B cell (primary cell): ENCODE measurements around the gene LIMS2. TPM values are rescaled to one million over a fixed set of nuclear protein-coding genes. Genes with fewer than 3 reads are reported as not detected.

ENCODE experiments used
- ATAC-seq: fragments of 200-7000 bp; cut with Tn5 transposase; one replicate; pipeline ENCODE4 v1.10.0; 2021; ENCODE audit warnings: low read depth, mild to moderate bottlenecking, moderate number of reproducible peaks, moderate library complexity
- CTCF ChIA-PET: fragments of 350-600 bp; sonication (Branson Sonifier 250); formaldehyde crosslinking; loops from one replicate; lab custom pipeline; 2021; ENCODE audit warnings: antibody characterized with exemption, inconsistent platforms; lab: Charles Lee
- POLR2A ChIA-PET: fragments of 350-600 bp; sonication (Branson Sonifier 250); formaldehyde crosslinking; loops from one replicate; lab custom pipeline; 2021; ENCODE audit warnings: antibody characterized with exemption; lab: Charles Lee
- DNase-seq: peaks from one replicate; pipeline ENCODE4 v3.0.0; 2013
- H2AFZ ChIP-seq: 2 replicates; pipeline ENCODE4 v1.6.1; 2012; ENCODE audit warnings: mild to moderate bottlenecking, low read depth, low read length; ENCODE audit not compliant: insufficient read depth, poor library complexity, severe bottlenecking
- H3K27ac ChIP-seq, 2 donors: 1 replicate in 1 of 2; 2 replicates in 1 of 2; pipeline ENCODE4 v1.5.1; 2012 to 2013; ENCODE audit warnings: low read length in 2 of 2, mild to moderate bottlenecking in 2 of 2, moderate library complexity in 1 of 2
- H3K27me3 ChIP-seq, 4 experiments: fragments of 200-600 bp in 1 of 4; sonication (generic) in 1 of 4; replicated peaks in 1 of 4; 1 replicate in 2 of 4; 2 replicates in 2 of 4; pipeline versions ENCODE4 v1.6.1 to v1.7.0; 2013 to 2016; ENCODE audit warnings: low read length in 3 of 4, mild to moderate bottlenecking in 2 of 4, mixed read lengths in 1 of 4, moderate library complexity in 1 of 4; ENCODE audit not compliant: insufficient read depth in 4 of 4, control insufficient read depth in 3 of 4; ENCODE audit errors: control extremely low read depth in 1 of 4
- H3K36me3 ChIP-seq, 2 experiments: replicated peaks in 1 of 2; 1 replicate in 1 of 2; 2 replicates in 1 of 2; pipeline versions ENCODE4 v1.6.1 to v1.7.1; 2013; ENCODE audit warnings: low read length in 1 of 2; ENCODE audit not compliant: insufficient read depth in 2 of 2, control insufficient read depth in 1 of 2; ENCODE audit errors: control extremely low read depth in 1 of 2, extremely low read depth in 1 of 2
- H3K4me1 ChIP-seq, 2 donors: fragments of 200-600 bp in 1 of 2; sonication (generic) in 1 of 2; 1 replicate in 1 of 2; 2 replicates in 1 of 2; pipeline versions ENCODE4 v1.5.1 to v1.6.1; 2013 to 2017; ENCODE audit warnings: low read length in 2 of 2; ENCODE audit not compliant: control insufficient read depth in 2 of 2, insufficient read depth in 2 of 2
- H3K4me2 ChIP-seq: replicated peaks from 2 replicates; pipeline ENCODE3; 2012; ENCODE audit warnings: mild to moderate bottlenecking, low read depth, low read length; ENCODE audit not compliant: poor library complexity, severe bottlenecking
- H3K4me3 ChIP-seq, 5 experiments: fragments of 200-600 bp in 1 of 5; sonication (generic) in 1 of 5; 1 replicate in 3 of 5; 2 replicates in 2 of 5; pipeline versions ENCODE4 v1.5.1 to v1.7.0; 2011 to 2016; ENCODE audit warnings: low read length in 4 of 5, mild to moderate bottlenecking in 4 of 5, low read depth in 2 of 5, control low read depth in 1 of 5, moderate library complexity in 1 of 5; ENCODE audit not compliant: insufficient read depth in 1 of 5; ENCODE audit errors: control extremely low read depth in 1 of 5, extremely low read depth in 1 of 5
- H3K79me2 ChIP-seq: fragments of 200-600 bp; sonication (generic); one replicate; pipeline ENCODE4 v1.6.0; 2016; ENCODE audit warnings: low read length; ENCODE audit not compliant: control insufficient read depth, insufficient read depth
- H3K9ac ChIP-seq: fragments of 200-600 bp; sonication (generic); 2 replicates; pipeline ENCODE4 v1.6.1; 2017; ENCODE audit warnings: mild to moderate bottlenecking, low read length, moderate library complexity
- H3K9me3 ChIP-seq, 3 donors: one replicate each; pipeline versions ENCODE4 v1.6.1 to v1.7.1; 2013; ENCODE audit warnings: low read length in 2 of 3; ENCODE audit not compliant: control insufficient read depth in 2 of 3, insufficient read depth in 1 of 3; ENCODE audit errors: control extremely low read depth in 1 of 3
- H4K20me1 ChIP-seq: 2 replicates; pipeline ENCODE4 v1.6.0; 2012; ENCODE audit warnings: mild to moderate bottlenecking, low read length; ENCODE audit not compliant: insufficient read depth, control insufficient read depth, poor library complexity, severe bottlenecking
- H3K27ac Mint-ChIP-seq: one replicate; pipeline ENCODE4 v1.8.0; 2021; ENCODE audit warnings: mixed read lengths
- H3K27me3 Mint-ChIP-seq: one replicate; pipeline ENCODE4 v1.8.0; 2021; ENCODE audit warnings: mixed read lengths
- H3K4me1 Mint-ChIP-seq: one replicate; pipeline ENCODE4 v1.8.0; 2021; ENCODE audit warnings: mixed read lengths
- H3K4me3 Mint-ChIP-seq: one replicate; pipeline ENCODE4 v1.8.0; 2021; ENCODE audit warnings: mixed read lengths
- H3K9me3 Mint-ChIP-seq: one replicate; pipeline ENCODE4 v1.8.0; 2022; ENCODE audit warnings: mixed read lengths; ENCODE audit not compliant: insufficient read depth
- WGBS: methylation state at CpG from one replicate; pipeline ENCODE4 v1.1.5; 2013; ENCODE audit warnings: missing lambda C conversion rate; ENCODE audit not compliant: insufficient coverage; 5-methylcytosine and 5-hydroxymethylcytosine counted together
- intact Hi-C: fragments of 100-400 bp; cut with micrococcal nuclease; formaldehyde crosslinking; loops from one replicate; pipeline ENCODE4 v1.10.0; 2022
- polyA plus RNA-seq: library from polyadenylated mRNA; depleted of rRNA; stranded (reverse); fragments of >200 nt; gene quantifications from 2 replicates; pipeline ENCODE4 v1.2.3, GENCODE V29; 2012
- total RNA-seq, 2 donors: library from RNA; stranded (reverse); fragments of 120-200 nt in 1 of 2; gene quantifications; 1 replicate in 1 of 2; 2 replicates in 1 of 2; pipeline versions ENCODE4 v1.2.3 to v1.2.4, GENCODE V29; 2013 to 2022
- TF ChIP-seq, protein P1 (sequence below): fragments of 200-600 bp; IDR thresholded peaks from one replicate; pipeline ENCODE4 v1.8.0; 2022; ENCODE audit warnings: antibody characterized with exemption, mild to moderate bottlenecking

The LIMS2 gene
- total and polyA plus RNA-seq, 2 donors (not counting 1 experiment from before 2014, with no cell fraction given) = 6.7 to 32.2 TPM

DNA sequence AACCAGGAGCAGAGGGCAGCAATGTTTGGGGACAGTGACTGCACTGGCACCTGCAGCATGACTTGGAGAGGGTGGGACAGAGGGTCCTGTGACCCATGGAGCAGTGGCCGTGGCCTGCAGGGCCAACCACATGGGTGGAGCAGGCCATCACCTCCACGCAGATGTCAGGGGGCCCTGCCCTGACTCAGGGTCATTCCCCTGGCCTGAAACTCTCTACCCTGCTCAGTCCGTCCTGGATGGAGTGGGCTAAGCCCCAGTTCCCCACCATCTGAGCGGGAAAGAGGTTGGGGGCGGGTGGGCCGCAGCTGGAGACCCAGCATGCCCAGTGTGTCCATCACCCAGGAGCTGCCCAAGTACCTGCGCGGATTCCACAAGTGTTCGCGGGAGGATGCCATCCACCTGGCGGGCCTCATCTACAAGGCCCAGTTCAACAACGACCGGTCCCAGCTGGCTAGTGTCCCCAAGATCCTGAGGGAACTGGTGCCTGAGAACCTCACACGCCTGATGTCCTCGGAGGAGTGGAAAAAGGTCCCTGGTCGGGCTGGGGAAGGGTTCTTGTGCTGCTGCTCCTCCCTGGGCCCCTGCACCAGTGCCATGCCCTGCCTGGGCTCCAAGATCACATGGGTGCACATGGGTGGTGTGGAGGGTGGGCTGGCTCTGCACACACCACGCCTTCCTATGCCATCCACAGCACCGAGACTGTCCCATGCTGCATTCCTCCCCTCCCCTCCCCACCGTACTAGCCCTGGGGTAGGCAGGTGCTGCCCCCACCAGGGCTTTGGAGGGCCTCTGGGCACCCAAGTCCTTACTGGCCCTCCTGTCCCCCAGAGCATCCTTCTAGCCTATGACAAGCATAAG is 39.7 kb downstream of the LIMS2 start:
- no peak for ATAC-seq
- CTCF ChIA-PET = interaction anchor here (7.3 to 19.3 kb wide), 2 partner anchors 14 to 43 kb away, joined by 53 to 553 read pairs; no protein-coding TSS in a partner anchor
- H3K4me3 Mint-ChIP-seq = peak overlapping the region; percentile 59

More for the DNA sequence above, 39.7 kb downstream of the LIMS2 start:
- Histone ChIP-seq H3K36me3 (no peaks in the 10 kb centered on the region), H3K4me3 (no peak overlapping the region), H3K27me3 (no peaks in the 10 kb centered on the region), H4K20me1 (no peaks in the 10 kb centered on the region), H3K9ac (no peak overlapping the region), H3K79me2 (no peaks in the 10 kb centered on the region), H3K27ac (peak overlapping the region; percentile 80 to 92), H3K4me2 (peak overlapping the region; percentile 73), H2AFZ (no peak overlapping the region), H3K4me1 (peaks cover 100% of the 10 kb centered on the region in 2 donors), H3K9me3 (no peaks in the 10 kb centered on the region)
- intact Hi-C loops = loop anchor here (2.0 to 5.0 kb wide), 2 partner anchors 13 to 67 kb away; partner anchors contain the start of gene SFT2D3
- Mint-ChIP-seq H3K27me3 (no peaks in the 10 kb centered on the region), H3K4me1 (peaks cover 94% of the 10 kb centered on the region), H3K27ac (peak overlapping the region; percentile 96), H3K9me3 (no peaks in the 10 kb centered on the region)
- TF ChIP-seq, protein P1, sequence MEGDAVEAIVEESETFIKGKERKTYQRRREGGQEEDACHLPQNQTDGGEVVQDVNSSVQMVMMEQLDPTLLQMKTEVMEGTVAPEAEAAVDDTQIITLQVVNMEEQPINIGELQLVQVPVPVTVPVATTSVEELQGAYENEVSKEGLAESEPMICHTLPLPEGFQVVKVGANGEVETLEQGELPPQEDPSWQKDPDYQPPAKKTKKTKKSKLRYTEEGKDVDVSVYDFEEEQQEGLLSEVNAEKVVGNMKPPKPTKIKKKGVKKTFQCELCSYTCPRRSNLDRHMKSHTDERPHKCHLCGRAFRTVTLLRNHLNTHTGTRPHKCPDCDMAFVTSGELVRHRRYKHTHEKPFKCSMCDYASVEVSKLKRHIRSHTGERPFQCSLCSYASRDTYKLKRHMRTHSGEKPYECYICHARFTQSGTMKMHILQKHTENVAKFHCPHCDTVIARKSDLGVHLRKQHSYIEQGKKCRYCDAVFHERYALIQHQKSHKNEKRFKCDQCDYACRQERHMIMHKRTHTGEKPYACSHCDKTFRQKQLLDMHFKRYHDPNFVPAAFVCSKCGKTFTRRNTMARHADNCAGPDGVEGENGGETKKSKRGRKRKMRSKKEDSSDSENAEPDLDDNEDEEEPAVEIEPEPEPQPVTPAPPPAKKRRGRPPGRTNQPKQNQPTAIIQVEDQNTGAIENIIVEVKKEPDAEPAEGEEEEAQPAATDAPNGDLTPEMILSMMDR = no peak
- POLR2A ChIA-PET = interaction anchor here (1.0 kb wide), 1 partner anchor 8 kb away, joined by 3 read pairs; no protein-coding TSS in a partner anchor
- DNase-seq = peak; percentile 30
- 96% methylated on average over 16 of the region's 19 CpGs for WGBS
